Myocyte (in vitro differentiated cells): ENCODE results near the gene RAB11FIP3. TPM values are rescaled to one million over a fixed set of nuclear protein-coding genes. Genes with fewer than 3 reads are reported as not detected.

ENCODE experiments used
- DNase-seq: peaks from one replicate; pipeline ENCODE4 v3.0.0-alpha.2; 2012; ENCODE audit warnings: low read depth
- total RNA-seq: library from RNA; depleted of rRNA; stranded (reverse); fragments of >200 nt; gene quantifications from 2 replicates; pipeline ENCODE4 v1.2.3, GENCODE V29; 2014

Gene RAB11FIP3
- total RNA-seq, 1 donor from 2014 or later: 114 TPM

- peak; percentile 98 for DNase-seq
Observed at GRCh38 chr16:424033-424622, 1.3 kb upstream of the RAB11FIP3 start.

DNA sequence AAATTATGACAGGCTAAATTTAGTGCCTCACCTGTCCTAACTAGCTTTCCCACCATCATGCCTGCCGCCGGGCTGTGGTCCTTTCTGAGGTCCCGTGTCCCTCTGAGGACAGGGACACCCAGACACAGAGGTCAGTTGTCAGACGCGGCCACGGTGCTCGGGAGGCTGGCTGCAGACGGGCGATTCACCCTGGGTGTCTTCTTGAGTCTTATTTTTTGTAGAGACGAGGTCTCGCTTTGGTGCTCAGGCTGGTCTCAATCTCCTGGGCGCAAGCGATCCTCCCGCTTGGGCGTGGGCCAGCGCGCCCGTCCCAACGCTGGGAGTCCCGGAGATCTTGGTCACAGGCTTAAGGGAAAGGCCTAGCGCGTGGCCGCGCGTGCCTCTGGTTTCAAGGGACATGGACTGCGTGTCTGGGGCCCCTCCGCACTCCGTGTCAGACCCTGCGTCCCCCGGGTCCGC lies 797 bp upstream of the RAB11FIP3 start:
- DNase-seq: no peak

GRCh38 chr16:425740-426114 lies 278 bp downstream of the RAB11FIP3 start:
- no peak for DNase-seq

DNA sequence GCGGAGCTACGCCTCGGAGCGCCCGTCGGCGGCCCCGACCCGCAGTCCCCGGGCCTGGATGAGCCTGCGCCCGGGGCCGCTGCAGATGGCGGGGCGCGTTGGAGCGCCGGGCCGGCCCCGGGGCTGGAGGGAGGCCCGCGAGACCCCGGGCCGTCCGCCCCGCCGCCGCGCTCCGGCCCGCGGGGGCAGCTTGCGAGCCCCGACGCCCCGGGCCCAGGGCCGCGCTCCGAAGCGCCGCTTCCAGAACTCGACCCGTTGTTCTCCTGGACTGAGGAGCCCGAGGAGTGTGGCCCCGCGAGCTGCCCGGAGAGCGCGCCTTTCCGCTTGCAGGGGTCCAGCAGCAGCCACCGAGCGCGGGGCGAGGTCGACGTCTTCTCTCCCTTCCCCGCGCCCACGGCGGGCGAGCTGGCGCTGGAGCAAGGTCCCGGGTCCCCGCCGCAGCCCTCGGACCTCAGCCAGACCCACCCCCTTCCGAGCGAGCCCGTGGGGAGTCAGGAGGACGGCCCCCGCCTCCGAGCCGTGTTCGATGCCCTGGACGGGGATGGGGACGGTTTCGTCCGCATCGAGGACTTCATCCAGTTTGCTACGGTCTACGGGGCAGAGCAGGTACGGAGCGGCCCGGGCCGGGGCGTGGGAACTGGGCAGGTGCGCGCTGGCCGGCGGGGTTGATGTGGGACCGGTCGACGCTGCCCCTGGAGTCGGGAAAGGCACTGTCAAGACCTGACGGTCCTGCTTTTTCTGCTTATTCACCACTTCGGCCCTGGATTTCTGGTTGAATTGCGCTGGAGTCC lies 861 bp downstream of the RAB11FIP3 start:
- DNase-seq: no peak

- peak; percentile 45 for DNase-seq
Observed at GRCh38 chr16:426906-427249, 1.4 kb downstream of the RAB11FIP3 start.

GRCh38 chr16:427250-427649 lies 1.8 kb downstream of the RAB11FIP3 start:
- DNase-seq: no peak

GRCh38 chr16:430904-431303 lies 5.5 kb downstream of the RAB11FIP3 start:
- no peak for DNase-seq

- peak; percentile 99 for DNase-seq
Observed at GRCh38 chr16:440627-441026, 15.2 kb downstream of the RAB11FIP3 start.

- peak; percentile 58 for DNase-seq
Observed at GRCh38 chr16:441447-441846, 16.0 kb downstream of the RAB11FIP3 start.

DNA sequence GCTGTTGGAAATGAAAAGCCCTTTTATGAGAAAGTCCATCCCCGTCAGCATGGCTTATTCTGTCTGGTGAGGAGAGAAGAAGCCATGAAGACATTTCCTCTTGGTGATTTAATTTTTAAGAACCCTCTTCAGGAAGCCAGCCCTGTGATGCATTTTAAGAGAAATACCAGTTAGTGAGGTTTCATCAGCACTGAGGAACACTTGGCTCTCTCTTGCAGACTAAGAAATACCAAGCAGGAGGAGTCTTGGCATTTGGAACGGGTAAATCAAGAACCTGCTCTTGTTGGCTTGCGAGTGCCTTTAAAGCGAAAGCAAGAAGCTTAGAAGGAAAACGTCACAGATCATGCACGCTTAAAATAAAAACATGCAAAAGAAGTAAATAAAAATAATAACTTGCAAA lies 17.5 kb downstream of the RAB11FIP3 start:
- DNase-seq: no peak

DNA sequence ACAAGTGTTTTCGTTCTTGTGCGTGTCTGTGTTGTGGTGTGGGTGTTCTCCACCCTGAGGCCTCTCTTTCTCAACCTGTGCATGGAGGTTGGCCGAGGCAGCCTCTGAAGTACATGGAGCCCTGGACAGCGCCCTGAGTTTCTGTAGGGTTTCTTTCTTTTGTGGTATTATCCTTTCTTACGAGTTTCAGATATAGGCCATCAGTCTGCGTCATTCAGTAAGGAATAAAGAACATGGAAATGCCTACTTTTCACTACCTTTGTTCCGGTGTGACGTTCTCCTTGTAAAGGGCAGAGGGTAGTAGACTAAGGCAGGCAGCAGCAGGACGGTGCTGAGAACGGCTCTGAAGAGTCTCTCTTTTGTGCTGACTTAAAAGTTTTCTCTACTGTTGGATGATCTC lies 18.6 kb downstream of the RAB11FIP3 start:
- DNase-seq: no peak

DNA sequence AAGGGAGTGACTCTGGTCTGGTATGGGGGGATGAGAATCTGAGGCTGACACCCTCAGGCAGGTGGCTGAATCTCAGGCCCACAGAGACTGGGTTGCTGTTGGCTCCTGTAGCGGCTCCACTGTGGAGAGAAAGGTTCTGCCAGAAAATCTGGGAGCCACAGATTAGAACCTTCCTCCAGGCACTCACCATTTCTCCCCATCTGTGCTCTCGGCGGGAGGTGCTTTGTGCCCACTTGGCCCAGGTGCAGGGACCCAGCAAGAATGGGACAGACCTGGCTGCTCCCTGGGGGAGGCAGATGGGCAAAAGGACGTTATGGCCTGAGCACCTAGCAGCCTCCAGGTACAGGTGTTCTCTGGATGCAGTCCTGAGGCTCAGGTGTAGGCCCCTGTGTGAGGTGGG lies 20.1 kb downstream of the RAB11FIP3 start:
- no peak for DNase-seq

DNA sequence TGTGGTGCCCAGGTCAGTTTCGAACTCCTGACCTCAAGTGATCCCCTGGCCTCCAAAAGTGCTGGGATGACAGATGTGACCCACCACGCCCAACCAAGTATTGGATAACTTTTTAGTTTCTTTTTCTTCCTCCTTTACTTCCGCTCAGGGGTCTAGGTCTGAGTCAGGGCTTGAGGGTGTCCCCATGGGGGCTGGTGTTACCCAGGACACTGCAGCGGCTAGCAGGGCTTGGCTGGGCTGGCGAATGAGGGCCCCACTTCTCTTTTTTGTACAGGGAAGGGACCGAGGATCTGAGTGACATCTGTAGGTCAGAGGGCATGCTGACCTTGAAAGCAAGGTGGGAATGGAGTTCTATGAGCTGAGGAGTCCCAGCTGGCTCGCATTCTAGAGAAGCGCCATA lies 24.9 kb downstream of the RAB11FIP3 start:
- DNase-seq: no peak

DNA sequence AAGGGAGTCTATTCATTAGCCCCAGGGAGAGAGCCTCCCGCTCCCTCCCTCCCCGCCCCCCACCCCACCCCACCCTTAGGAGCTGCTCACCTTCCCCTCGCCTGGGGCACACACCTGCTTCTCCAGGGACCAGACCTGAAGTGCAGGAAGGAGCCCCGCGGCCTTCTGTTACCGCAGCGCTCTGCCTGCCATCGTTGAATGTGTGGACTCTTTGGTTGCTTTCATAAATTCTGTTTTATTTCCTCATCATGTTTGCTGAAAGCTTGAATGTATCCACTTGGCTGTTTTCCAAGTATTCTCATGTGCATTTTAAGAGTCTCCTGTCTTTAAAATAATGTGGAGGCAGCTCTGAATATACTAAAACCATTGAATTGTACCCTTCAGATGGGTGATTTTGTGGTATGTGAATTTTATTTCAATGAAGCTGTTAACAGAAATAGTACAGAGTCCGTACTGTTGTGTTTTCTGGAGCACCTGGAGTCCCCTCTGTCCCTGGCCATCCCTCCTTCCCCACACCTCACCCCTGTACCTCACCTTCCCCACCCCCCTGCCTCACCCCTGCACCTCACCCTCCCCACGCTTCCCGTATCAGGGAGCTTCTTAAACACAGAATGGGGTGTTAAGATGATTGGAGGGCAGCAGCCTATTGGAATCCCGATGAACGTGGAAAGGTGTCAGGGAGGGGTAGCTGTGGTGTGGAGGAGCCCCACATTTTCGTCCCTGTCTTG lies 25.5 kb downstream of the RAB11FIP3 start:
- DNase-seq: no peak

DNA sequence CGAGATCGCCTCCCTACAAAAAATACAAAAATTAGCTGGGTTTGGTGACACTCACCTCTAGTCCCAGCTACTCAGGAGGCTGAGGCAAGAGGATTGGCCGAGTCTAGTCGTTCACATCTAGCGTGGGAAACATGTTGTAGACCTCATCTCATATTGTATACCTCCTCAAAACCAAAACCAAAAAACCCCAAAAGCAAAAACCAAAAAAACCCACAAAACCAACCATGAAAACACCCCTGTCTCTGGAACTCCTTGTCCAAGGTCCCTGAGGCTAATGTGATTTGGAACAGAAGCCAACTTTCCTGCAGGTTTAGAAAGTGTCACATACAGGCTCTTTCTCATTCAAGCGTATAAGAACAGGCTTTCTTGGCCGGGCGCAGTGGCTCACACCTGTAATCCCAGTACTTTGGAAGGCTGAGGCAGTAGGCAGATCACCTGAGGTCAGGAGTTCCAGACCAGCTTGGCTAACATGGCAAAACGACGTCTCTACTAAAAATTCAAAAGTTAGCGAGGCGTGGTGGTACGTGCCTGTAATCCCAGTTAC lies 29.0 kb downstream of the RAB11FIP3 start:
- no peak for DNase-seq

GRCh38 chr16:455453-455852 lies 30.0 kb downstream of the RAB11FIP3 start:
- DNase-seq: no peak

DNA sequence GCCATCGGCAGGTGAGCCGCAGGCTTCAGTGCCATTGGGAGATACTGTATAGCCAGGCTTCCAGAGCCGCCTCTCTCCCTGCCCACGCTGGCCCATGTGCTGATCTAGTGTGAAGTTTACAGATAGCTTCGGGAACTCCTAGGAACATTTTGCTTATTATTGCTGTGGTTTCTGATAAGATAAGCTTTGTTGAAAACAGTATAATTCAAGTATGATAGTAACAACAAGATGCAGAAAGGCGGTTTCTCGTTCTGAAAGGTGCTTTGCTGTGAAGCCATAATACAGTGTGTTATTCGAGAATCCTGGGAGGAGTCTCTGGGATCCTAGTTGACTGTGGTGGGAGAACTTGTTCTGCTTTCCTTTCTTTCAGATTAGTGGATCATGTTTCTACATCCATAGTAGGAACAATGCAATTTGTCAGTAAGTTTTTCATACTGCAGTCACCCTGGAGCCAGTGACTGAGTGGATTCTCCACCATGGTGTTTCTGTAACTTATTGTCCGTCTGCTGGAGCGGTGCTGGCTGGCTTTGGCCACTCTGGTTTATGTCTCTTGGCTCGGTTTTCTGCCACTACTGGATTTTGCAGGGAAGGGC lies 31.5 kb downstream of the RAB11FIP3 start:
- DNase-seq: no peak

DNA sequence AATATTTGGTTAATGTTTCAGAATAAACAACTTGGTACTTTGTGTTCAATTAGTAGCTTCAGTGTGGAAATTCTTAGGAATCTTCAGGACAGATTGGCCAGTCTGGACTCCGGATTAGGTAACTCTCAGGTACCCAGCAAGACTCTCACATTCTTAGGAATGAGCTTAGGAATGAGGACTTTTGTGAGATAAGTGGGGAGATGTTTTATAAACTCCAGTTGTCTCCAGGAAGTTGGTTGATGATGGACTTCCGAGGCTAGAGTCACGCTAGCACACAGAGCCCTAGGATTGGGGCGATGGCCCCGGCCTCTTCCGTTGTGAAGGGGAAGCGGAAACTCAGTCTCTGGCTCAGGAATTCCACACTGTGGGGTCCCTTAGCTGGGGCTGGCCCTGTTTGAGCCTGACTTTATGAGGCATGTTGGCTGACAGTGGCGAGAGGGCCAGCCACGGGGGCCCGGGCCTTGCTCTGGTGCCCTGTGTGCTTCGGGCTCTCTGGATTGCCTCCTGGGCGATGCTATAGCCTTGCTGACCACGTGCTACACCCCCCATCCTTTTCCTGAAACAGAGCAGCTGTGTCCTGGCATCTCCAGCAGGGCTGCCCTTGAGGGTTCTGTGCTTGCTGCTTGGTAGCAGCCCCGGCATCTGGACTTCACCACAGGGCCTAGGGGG lies 32.4 kb downstream of the RAB11FIP3 start:
- peak; percentile 79 for DNase-seq

DNA sequence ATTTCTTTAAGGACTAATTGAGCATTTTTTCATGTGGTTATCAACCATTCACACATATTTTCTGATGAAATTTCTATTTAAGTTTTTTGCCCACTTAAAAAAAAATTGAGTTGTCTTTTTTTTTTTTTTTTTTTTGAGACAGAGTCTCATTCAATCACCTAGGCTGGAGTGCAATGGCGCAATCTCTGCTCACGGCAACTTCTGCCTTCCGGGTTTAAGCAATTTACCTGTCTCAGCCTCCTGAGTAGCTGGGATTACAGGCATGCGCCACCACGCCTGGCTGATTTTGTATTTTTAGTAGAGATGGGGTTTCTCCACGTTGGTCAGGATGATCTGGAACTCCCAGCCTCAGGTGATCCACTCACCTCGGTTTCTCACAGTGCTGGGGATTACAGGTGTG lies 34.3 kb downstream of the RAB11FIP3 start:
- no peak for DNase-seq

- DNase-seq: no peak
Observed at GRCh38 chr16:460787-461186, 35.3 kb downstream of the RAB11FIP3 start.

DNA sequence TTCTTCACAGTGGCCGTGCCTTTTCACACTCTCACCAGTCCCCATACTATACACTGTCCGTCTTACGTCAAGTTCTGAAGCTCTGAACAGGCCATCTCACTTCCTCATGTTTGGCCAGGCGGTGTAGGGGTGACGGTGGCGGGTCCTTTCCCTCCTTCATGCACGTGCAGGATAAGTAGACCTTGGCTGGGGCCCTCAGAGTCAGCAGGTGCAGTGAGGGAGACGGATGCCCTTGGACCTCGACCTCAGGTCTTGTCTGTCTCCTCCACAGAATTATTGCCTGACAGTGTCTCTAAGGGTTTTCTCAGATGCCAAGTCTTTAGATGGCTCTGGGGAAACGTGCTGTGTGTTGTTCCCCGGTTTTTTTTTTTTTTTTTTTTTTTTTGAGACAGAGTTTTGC lies 37.6 kb downstream of the RAB11FIP3 start:
- DNase-seq: no peak
